HepG2 (cell line): Measurements from ENCODE around the gene ATP6V0E1. TPM values are rescaled to one million over a fixed set of nuclear protein-coding genes. Genes with fewer than 3 reads are reported as not detected.
"Not testable (repeated sequence)": the region's sequence is repeated elsewhere in the genome, so short reads cannot be mapped to it uniquely, and the experiment has no call there.

ENCODE experiments used
- ATAC-seq: fragments of 200-7000 bp; cut with Tn5 transposase; 3 replicates; pipeline ENCODE4 v1.9.1; 2020; ENCODE audit warnings: mild to moderate bottlenecking, moderate library complexity
- BruUV-seq: library from RNA; stranded (reverse); fragments of 400-500 nt; replicated peaks from 2 replicates; lab custom pipeline; 2021; lab: Mats Ljungman, UMichigan
- CTCF ChIA-PET: fragments of 300-600 bp; formaldehyde crosslinking; extraction: SDS; loops from one replicate; lab custom pipeline; 2021; ENCODE audit warnings: low total read pairs, inconsistent platforms, low intra/inter-chr PET ratio; lab: Yijun Ruan, JAX
- POLR2A ChIA-PET: fragments of 350-600 bp; sonication (Branson Sonifier 250); formaldehyde crosslinking; loops from one replicate; lab custom pipeline; 2020; ENCODE audit warnings: antibody characterized with exemption, inconsistent platforms; lab: Yijun Ruan, JAX
- DNase-seq: peaks from one replicate; pipeline ENCODE4 v3.0.0-alpha.2; 2015; ENCODE audit warnings: low spot score
- FAIRE-seq: peaks from 3 replicates; lab custom pipeline; 2011; peaks lifted over from hg19 to GRCh38; lab: Jason Lieb, UNC
- H2AFZ ChIP-seq: one replicate; pipeline ENCODE4 v1.6.1; 2011; ENCODE audit warnings: low read length, inconsistent platforms
- H3K27ac ChIP-seq: fragments of 300-600 bp; 3 replicates; pipeline ENCODE4 v1.8.0; 2011; ENCODE audit warnings: mixed run types, mild to moderate bottlenecking, mixed read lengths, low read length, inconsistent platforms; ENCODE audit not compliant: insufficient read depth; ENCODE audit errors: extremely low read length
- H3K27me3 ChIP-seq, 2 experiments: fragments of 200-600 bp in 1 of 2; 2 replicates in 1 of 2; 3 replicates in 1 of 2; pipeline versions ENCODE4 v1.6.0 to v1.8.0; 2011; ENCODE audit warnings: low read length in 2 of 2, mild to moderate bottlenecking in 2 of 2, moderate library complexity in 2 of 2, inconsistent platforms in 1 of 2; ENCODE audit not compliant: insufficient read depth in 2 of 2, control insufficient read depth in 1 of 2
- H3K36me3 ChIP-seq, 2 experiments: fragments of 200-600 bp in 1 of 2; replicated peaks in 1 of 2; 2 replicates in 1 of 2; 3 replicates in 1 of 2; pipeline versions ENCODE4 v1.5.1 to v1.8.0; 2011; ENCODE audit warnings: low read length in 2 of 2, inconsistent platforms in 1 of 2; ENCODE audit not compliant: insufficient read depth in 2 of 2, control insufficient read depth in 1 of 2
- H3K4me1 ChIP-seq: 2 replicates; pipeline ENCODE4 v1.5.1; 2012; ENCODE audit warnings: low read length, inconsistent platforms; ENCODE audit not compliant: insufficient read depth
- H3K4me2 ChIP-seq: 2 replicates; pipeline ENCODE4 v1.6.0; 2011; ENCODE audit warnings: low read depth, low read length, inconsistent platforms
- H3K4me3 ChIP-seq, 3 experiments: fragments of 200-600 bp in 1 of 3; sonication (generic), shearing (Covaris generic) in 1 of 3; replicated peaks in 1 of 3; 2 replicates each; pipeline ENCODE4 v1.5.1; 2011 to 2016; ENCODE audit warnings: low read length in 3 of 3, inconsistent platforms in 2 of 3, low read depth in 2 of 3, mild to moderate bottlenecking in 2 of 3, control low read depth in 1 of 3, mixed read lengths in 1 of 3; ENCODE audit not compliant: insufficient read depth in 1 of 3
- H3K79me2 ChIP-seq: one replicate; pipeline ENCODE4 v1.6.1; 2011; ENCODE audit warnings: low read length, inconsistent platforms; ENCODE audit not compliant: insufficient read depth
- H3K9ac ChIP-seq: 2 replicates; pipeline ENCODE4 v1.6.0; 2011; ENCODE audit warnings: mild to moderate bottlenecking, low read depth, low read length, inconsistent platforms; ENCODE audit not compliant: insufficient read depth
- H3K9me3 ChIP-seq: 2 replicates; pipeline ENCODE4 v1.5.1; 2012; ENCODE audit warnings: mild to moderate bottlenecking, low read length
- H4K20me1 ChIP-seq: 2 replicates; pipeline ENCODE4 v1.6.0; 2011; ENCODE audit warnings: inconsistent platforms, mild to moderate bottlenecking, low read length, moderate library complexity; ENCODE audit not compliant: insufficient read depth
- CAMTA2 ChIP-seq: sonication (generic); formaldehyde crosslinking; IDR thresholded peaks from 2 replicates; pipeline ENCODE4 v1.4.0; 2020; ENCODE audit warnings: mild to moderate bottlenecking, missing genetic modification reagents, borderline replicate concordance
- EP300 ChIP-seq, 3 experiments: sonication (generic) in 1 of 3; formaldehyde crosslinking in 1 of 3; IDR thresholded peaks; 2 replicates each; pipeline versions ENCODE4 v1.5.1 to v1.6.1; 2011 to 2020; ENCODE audit warnings: low read depth in 2 of 3, low read length in 2 of 3, borderline replicate concordance in 1 of 3, improper control_type of control experiment in 1 of 3, mild to moderate bottlenecking in 1 of 3, missing genetic modification reagents in 1 of 3, moderate library complexity in 1 of 3
- HDAC1 ChIP-seq: sonication (generic); formaldehyde crosslinking; IDR thresholded peaks from 2 replicates; pipeline ENCODE4 v1.5.1; 2020; ENCODE audit warnings: mild to moderate bottlenecking, missing genetic modification reagents
- POLR2AphosphoS5 ChIP-seq: IDR thresholded peaks from 2 replicates; pipeline ENCODE4 v1.6.1; 2012; ENCODE audit warnings: low read depth, low read length
- RARA ChIP-seq: IDR thresholded peaks from 2 replicates; pipeline ENCODE4 v1.6.1; 2016; ENCODE audit warnings: missing genetic modification reagents, missing compliant biosample characterization
- ZBTB38 ChIP-seq: sonication (generic); formaldehyde crosslinking; IDR thresholded peaks from 2 replicates; pipeline ENCODE4 v1.5.1; 2020; ENCODE audit warnings: mild to moderate bottlenecking, missing genetic modification reagents
- ZFX ChIP-seq: sonication (generic); formaldehyde crosslinking; IDR thresholded peaks from 2 replicates; pipeline ENCODE4 v1.4.0; 2020; ENCODE audit warnings: mild to moderate bottlenecking, low read depth, missing genetic modification reagents, moderate library complexity
- ZNF460 ChIP-seq: sonication (generic); formaldehyde crosslinking; IDR thresholded peaks from 2 replicates; pipeline ENCODE4 v1.5.1; 2020; ENCODE audit warnings: missing genetic modification reagents, mild to moderate bottlenecking, borderline replicate concordance
- WGBS: methylation state at CpG from one replicate; pipeline ENCODE4 v1.1.6; 2017; ENCODE audit warnings: low lambda C conversion rate; 5-methylcytosine and 5-hydroxymethylcytosine counted together
- in situ Hi-C: cut with HindIII; loops from 2 replicates; pipeline ENCODE4 v1.10.0; 2017; ENCODE audit warnings: low pct_unique_long_range_greater_than_20kb; ENCODE audit not compliant: extremely low pct_ligation_motif_present
- intact Hi-C: fragments of 100-400 bp; cut with micrococcal nuclease; formaldehyde crosslinking; loops from one replicate; pipeline ENCODE4 v1.10.0; 2022; ENCODE audit not compliant: unreplicated experiment
- polyA plus RNA-seq, 8 experiments: library from polyadenylated mRNA; depleted of rRNA in 3 of 8; stranded (reverse) in 7 of 8; unstranded in 1 of 8; fragments of >200 nt; fragmentation: Illumina TruSeq in 4 of 8; extraction: Trizol in 4 of 8; gene quantifications; 2 replicates each; pipeline versions ENCODE4 v1.2.1 to v1.2.3, GENCODE V29; 2011 to 2016; ENCODE audit warnings: low read depth in 4 of 8, missing spikeins in 1 of 8, mixed read lengths in 1 of 8; ENCODE audit not compliant: insufficient read depth in 1 of 8
- total RNA-seq, 5 experiments: library from RNA; depleted of rRNA; stranded (reverse); fragments of >200 nt; fragmentation: Illumina TruSeq; extraction: Trizol; gene quantifications; 2 replicates each; pipeline ENCODE4 v1.2.3, GENCODE V29; 2016; ENCODE audit warnings: low read depth in 1 of 5
- TF ChIP-seq, protein P1 (sequence below): sonication (generic); formaldehyde crosslinking; IDR thresholded peaks from 2 replicates; pipeline ENCODE4 v1.4.0; 2020; ENCODE audit warnings: missing genetic modification reagents
- TF ChIP-seq, protein P2 (sequence below): sonication (generic); formaldehyde crosslinking; IDR thresholded peaks from 2 replicates; pipeline ENCODE4 v1.5.0; 2020; ENCODE audit warnings: missing genetic modification reagents
- TF ChIP-seq, protein P3 (sequence below): sonication (generic); formaldehyde crosslinking; IDR thresholded peaks from 2 replicates; pipeline ENCODE4 v1.5.1; 2020; ENCODE audit warnings: mild to moderate bottlenecking, missing genetic modification reagents, borderline replicate concordance

The ATP6V0E1 gene
- total and polyA plus RNA-seq, 2 of the 13 experiments (the other 11 are each of a cell fraction or from before 2014, with no cell fraction given): 143 to 215 TPM

DNA sequence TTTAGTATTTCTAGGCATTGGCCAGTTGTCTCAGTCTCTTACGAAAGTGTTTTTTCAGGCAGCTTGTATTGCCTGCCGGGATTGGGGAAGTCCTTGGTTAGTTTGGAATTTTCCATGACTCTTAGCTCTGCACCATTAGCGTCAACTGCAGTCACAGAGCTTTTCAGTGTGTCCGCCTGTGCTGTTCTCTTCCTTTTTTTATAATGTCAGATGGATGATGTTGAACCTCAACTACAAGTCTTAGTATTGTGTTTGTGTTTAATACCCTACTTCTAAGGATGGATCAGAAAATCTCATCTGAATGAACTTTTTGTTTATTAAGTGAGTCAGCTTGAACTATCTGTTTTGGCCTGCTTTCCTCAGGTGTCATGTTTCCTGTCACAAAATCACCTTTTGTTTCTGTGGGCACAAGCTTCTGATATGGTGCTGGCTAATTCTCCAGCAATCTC, 33.1 kb downstream of the ATP6V0E1 start (continued):
- 0 out of 2 replicates have a peak, but pooled peaks have one; percentile 3 for TF ChIP-seq RARA (CRISPR knock-in tag)
- peak in 1 of 2 experiments; percentile 43; a peak in 1 of 4 replicates for TF ChIP-seq EP300 (IDR thresholded peaks at IDR 0.05; ENCODE audit: low read depth in 2 of 2, low read length in 2 of 2)
- no peak; the same call in 1 of the 2 replicates for TF ChIP-seq EP300 (CRISPR knock-in tag; IDR thresholded peaks at IDR 0.05; ENCODE audit: borderline replicate concordance)
- no peak for TF ChIP-seq CAMTA2 (CRISPR knock-in tag)
- 0 out of 2 replicates have a peak, but pooled peaks have one; percentile 22 for TF ChIP-seq POLR2AphosphoS5
- TF ChIP-seq, protein P1, sequence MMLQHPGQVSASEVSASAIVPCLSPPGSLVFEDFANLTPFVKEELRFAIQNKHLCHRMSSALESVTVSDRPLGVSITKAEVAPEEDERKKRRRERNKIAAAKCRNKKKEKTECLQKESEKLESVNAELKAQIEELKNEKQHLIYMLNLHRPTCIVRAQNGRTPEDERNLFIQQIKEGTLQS (CRISPR knock-in tag): no peak
- TF ChIP-seq, protein P2, sequence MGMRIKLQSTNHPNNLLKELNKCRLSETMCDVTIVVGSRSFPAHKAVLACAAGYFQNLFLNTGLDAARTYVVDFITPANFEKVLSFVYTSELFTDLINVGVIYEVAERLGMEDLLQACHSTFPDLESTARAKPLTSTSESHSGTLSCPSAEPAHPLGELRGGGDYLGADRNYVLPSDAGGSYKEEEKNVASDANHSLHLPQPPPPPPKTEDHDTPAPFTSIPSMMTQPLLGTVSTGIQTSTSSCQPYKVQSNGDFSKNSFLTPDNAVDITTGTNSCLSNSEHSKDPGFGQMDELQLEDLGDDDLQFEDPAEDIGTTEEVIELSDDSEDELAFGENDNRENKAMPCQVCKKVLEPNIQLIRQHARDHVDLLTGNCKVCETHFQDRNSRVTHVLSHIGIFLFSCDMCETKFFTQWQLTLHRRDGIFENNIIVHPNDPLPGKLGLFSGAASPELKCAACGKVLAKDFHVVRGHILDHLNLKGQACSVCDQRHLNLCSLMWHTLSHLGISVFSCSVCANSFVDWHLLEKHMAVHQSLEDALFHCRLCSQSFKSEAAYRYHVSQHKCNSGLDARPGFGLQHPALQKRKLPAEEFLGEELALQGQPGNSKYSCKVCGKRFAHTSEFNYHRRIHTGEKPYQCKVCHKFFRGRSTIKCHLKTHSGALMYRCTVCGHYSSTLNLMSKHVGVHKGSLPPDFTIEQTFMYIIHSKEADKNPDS (CRISPR knock-in tag): no peak
- TF ChIP-seq ZFX (CRISPR knock-in tag): peak; percentile 41

DNA sequence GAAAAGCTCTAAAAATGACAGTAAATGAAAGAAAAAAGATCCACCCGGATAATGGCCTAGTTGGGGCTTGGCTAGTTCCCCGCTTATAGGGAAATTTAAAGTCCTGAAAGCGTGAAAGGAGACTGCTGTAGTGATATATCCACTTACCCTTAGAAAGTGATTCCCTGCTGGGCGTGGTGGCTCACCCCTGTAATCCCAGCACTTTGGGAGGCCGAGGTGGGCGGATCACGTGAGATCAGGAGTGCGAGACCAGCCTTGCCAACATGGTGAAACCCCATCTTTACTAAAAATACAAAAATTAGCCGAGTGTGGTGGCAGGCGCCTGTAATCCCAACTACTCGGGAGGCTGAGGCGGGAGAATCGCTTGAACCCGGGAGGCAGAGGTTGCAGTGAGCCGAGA, 33.5 kb downstream of the ATP6V0E1 start:
- peak overlapping the region; percentile 56 for H3K9ac ChIP-seq
- intact Hi-C loops: loop anchor here (2.0 to 5.0 kb wide), 2 partner anchors 35 to 40 kb away; partner anchors contain the start of genes ATP6V0E1 and CREBRF
- H3K27me3 ChIP-seq, BruUV-seq, DNase-seq, CTCF ChIA-PET, H3K4me3 ChIP-seq, ATAC-seq, H3K9me3 ChIP-seq, FAIRE-seq, H2AFZ ChIP-seq, H4K20me1 ChIP-seq: not testable (repeated sequence)
- peaks cover 53% of the 10 kb centered on the region for H3K4me1 ChIP-seq
- in situ Hi-C loops: loop anchor here (5.0 kb wide), 1 partner anchor 40 kb away; the partner anchor contains the start of gene CREBRF
- H3K4me2 ChIP-seq: peak overlapping the region; percentile 75
- WGBS: 84% methylated on average over 15 of the region's 15 CpGs
- POLR2A ChIA-PET: interaction anchor here (0.6 to 2.3 kb wide), 5 partner anchors 31 to 311 kb away, joined by 3 to 8 read pairs (median 4); partner anchors contain the start of genes ATP6V0E1, RPL26L1 and STC2
- H3K27ac ChIP-seq: peak overlapping the region; percentile 71
- peaks cover 36% of the 10 kb centered on the region for H3K79me2 ChIP-seq
- H3K36me3 ChIP-seq: peaks cover 3 to 21% of the 10 kb centered on the region in 2 experiments; a peak in 3 of 5 replicates
- 0 out of 2 replicates have a peak, but pooled peaks have one; percentile 55 for TF ChIP-seq ZNF460
- TF ChIP-seq ZBTB38 (CRISPR knock-in tag): peak; percentile 69; the same call in 1 of the 2 replicates
- 0 out of 2 replicates have a peak, but pooled peaks have one; percentile 6 for TF ChIP-seq HDAC1 (CRISPR knock-in tag)
- TF ChIP-seq, protein P3, sequence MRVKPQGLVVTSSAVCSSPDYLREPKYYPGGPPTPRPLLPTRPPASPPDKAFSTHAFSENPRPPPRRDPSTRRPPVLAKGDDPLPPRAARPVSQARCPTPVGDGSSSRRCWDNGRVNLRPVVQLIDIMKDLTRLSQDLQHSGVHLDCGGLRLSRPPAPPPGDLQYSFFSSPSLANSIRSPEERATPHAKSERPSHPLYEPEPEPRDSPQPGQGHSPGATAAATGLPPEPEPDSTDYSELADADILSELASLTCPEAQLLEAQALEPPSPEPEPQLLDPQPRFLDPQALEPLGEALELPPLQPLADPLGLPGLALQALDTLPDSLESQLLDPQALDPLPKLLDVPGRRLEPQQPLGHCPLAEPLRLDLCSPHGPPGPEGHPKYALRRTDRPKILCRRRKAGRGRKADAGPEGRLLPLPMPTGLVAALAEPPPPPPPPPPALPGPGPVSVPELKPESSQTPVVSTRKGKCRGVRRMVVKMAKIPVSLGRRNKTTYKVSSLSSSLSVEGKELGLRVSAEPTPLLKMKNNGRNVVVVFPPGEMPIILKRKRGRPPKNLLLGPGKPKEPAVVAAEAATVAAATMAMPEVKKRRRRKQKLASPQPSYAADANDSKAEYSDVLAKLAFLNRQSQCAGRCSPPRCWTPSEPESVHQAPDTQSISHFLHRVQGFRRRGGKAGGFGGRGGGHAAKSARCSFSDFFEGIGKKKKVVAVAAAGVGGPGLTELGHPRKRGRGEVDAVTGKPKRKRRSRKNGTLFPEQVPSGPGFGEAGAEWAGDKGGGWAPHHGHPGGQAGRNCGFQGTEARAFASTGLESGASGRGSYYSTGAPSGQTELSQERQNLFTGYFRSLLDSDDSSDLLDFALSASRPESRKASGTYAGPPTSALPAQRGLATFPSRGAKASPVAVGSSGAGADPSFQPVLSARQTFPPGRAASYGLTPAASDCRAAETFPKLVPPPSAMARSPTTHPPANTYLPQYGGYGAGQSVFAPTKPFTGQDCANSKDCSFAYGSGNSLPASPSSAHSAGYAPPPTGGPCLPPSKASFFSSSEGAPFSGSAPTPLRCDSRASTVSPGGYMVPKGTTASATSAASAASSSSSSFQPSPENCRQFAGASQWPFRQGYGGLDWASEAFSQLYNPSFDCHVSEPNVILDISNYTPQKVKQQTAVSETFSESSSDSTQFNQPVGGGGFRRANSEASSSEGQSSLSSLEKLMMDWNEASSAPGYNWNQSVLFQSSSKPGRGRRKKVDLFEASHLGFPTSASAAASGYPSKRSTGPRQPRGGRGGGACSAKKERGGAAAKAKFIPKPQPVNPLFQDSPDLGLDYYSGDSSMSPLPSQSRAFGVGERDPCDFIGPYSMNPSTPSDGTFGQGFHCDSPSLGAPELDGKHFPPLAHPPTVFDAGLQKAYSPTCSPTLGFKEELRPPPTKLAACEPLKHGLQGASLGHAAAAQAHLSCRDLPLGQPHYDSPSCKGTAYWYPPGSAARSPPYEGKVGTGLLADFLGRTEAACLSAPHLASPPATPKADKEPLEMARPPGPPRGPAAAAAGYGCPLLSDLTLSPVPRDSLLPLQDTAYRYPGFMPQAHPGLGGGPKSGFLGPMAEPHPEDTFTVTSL (CRISPR knock-in tag): 0 out of 2 replicates have a peak, but pooled peaks have one; percentile 1
